Gastrocnemius medialis (tissue), 4 donors: ENCODE measurements around the gene PCDHB10.

Source experiments
- CTCF ChIP-seq, 5 experiments: fragments of 450-650 bp in 3 of 5; fragments of 200-600 bp in 2 of 5; sonication (generic) in 2 of 5; IDR thresholded peaks in 4 of 5; conservative IDR thresholded peaks in 1 of 5; 1 replicate in 4 of 5; 2 replicates in 1 of 5; pipeline ENCODE4 v1.5.1; 2016 to 2019; ENCODE audit warnings: antibody characterized with exemption in 5 of 5, mild to moderate bottlenecking in 3 of 5, moderate library complexity in 3 of 5
- POLR2A ChIP-seq, 2 donors: fragments of 450-650 bp; IDR thresholded peaks; one replicate each; pipeline ENCODE4 v1.6.1; 2017; ENCODE audit warnings: antibody characterized with exemption in 2 of 2, mild to moderate bottlenecking in 2 of 2, moderate library complexity in 2 of 2

- TF ChIP-seq POLR2A (IDR thresholded peaks at IDR 0.05) (no peak), CTCF (IDR thresholded peaks at IDR 0.05 in 4 of 5, conservative IDR thresholded peaks at IDR 0.05 in 1 of 5) (no peak)
Measured at GRCh38 chr5:141180313-141180712, 11.8 kb upstream of the PCDHB10 start.
